IMR-90 (cell line): Measurements from ENCODE around the gene BRINP3. TPM values are rescaled to one million over a fixed set of nuclear protein-coding genes. Genes with fewer than 3 reads are reported as not detected.

ENCODE experiments used
- ATAC-seq: fragments of 200-7000 bp; cut with Tn5 transposase; 2 replicates; pipeline ENCODE4 v1.9.1; 2020; ENCODE audit warnings: low read depth, mild to moderate bottlenecking, moderate library complexity
- BruUV-seq: library from RNA; stranded (reverse); fragments of 400-500 nt; replicated peaks from 2 replicates; lab custom pipeline; 2021; lab: Mats Ljungman, UMichigan
- CTCF ChIA-PET: fragments of 300-600 bp; formaldehyde crosslinking; extraction: SDS; loops from one replicate; lab custom pipeline; 2021; ENCODE audit warnings: antibody characterized with exemption; lab: Yijun Ruan, JAX
- POLR2A ChIA-PET: fragments of 300-600 bp; sonication (Branson Sonifier 250); formaldehyde crosslinking; loops from one replicate; lab custom pipeline; 2022; ENCODE audit warnings: antibody characterized with exemption; ENCODE audit not compliant: unreplicated experiment; lab: Charles Lee
- DNase-seq: peaks from one replicate; pipeline ENCODE4 v3.0.0; 2013
- H2AFZ ChIP-seq: replicated peaks from 2 replicates; pipeline ENCODE3; 2013; ENCODE audit warnings: low read length, mild to moderate bottlenecking; ENCODE audit not compliant: poor library complexity
- H2AK5ac ChIP-seq: 2 replicates; pipeline ENCODE4 v1.6.1; 2013; ENCODE audit warnings: low read depth, low read length, inconsistent platforms
- H2AK9ac ChIP-seq: replicated peaks from 2 replicates; pipeline ENCODE3; 2013; ENCODE audit warnings: mild to moderate bottlenecking, low read depth, low read length, moderate library complexity; ENCODE audit not compliant: poor library complexity
- H2BK120ac ChIP-seq: 2 replicates; pipeline ENCODE4 v1.6.1; 2013; ENCODE audit warnings: low read depth, low read length, inconsistent platforms
- H2BK15ac ChIP-seq: 3 replicates; pipeline ENCODE4 v1.6.1; 2013; ENCODE audit warnings: low read depth, low read length, inconsistent platforms
- H2BK20ac ChIP-seq: 2 replicates; pipeline ENCODE4 v1.6.1; 2013; ENCODE audit warnings: low read depth, mild to moderate bottlenecking, inconsistent platforms, low read length, moderate library complexity
- H2BK5ac ChIP-seq: 2 replicates; pipeline ENCODE4 v1.6.1; 2013; ENCODE audit warnings: mild to moderate bottlenecking, low read depth, low read length, inconsistent platforms; ENCODE audit not compliant: poor library complexity, severe bottlenecking
- H3K14ac ChIP-seq: replicated peaks from 2 replicates; pipeline ENCODE4 v1.6.1; 2013; ENCODE audit warnings: low read depth, low read length, inconsistent platforms
- H3K18ac ChIP-seq: 2 replicates; pipeline ENCODE4 v1.6.1; 2013; ENCODE audit warnings: low read depth, low read length, control low read depth
- H3K23ac ChIP-seq: 2 replicates; pipeline ENCODE4 v1.6.1; 2013; ENCODE audit warnings: low read depth, low read length, inconsistent platforms
- H3K27ac ChIP-seq: 2 replicates; pipeline ENCODE4 v1.5.1; 2013; ENCODE audit warnings: mild to moderate bottlenecking, control low read depth, low read length; ENCODE audit not compliant: insufficient read depth
- H3K27me3 ChIP-seq: 2 replicates; pipeline ENCODE4 v1.6.1; 2013; ENCODE audit warnings: low read length; ENCODE audit not compliant: control insufficient read depth, insufficient read depth
- H3K36me3 ChIP-seq: 2 replicates; pipeline ENCODE4 v1.6.1; 2013; ENCODE audit warnings: low read length, mixed read lengths; ENCODE audit not compliant: control insufficient read depth, insufficient read depth
- H3K4ac ChIP-seq: 2 replicates; pipeline ENCODE4 v1.6.1; 2013; ENCODE audit warnings: low read depth, low read length, inconsistent platforms
- H3K4me1 ChIP-seq: 2 replicates; pipeline ENCODE4 v1.6.1; 2013; ENCODE audit warnings: low read length, mixed read lengths; ENCODE audit not compliant: control insufficient read depth, insufficient read depth
- H3K4me2 ChIP-seq: 2 replicates; pipeline ENCODE4 v1.6.1; 2013; ENCODE audit warnings: low read depth, mild to moderate bottlenecking, control low read depth, low read length, moderate library complexity
- H3K4me3 ChIP-seq: 2 replicates; pipeline ENCODE4 v1.5.1; 2013; ENCODE audit warnings: low read depth, mild to moderate bottlenecking, control low read depth, low read length, moderate library complexity; ENCODE audit not compliant: insufficient read depth
- H3K56ac ChIP-seq: 2 replicates; pipeline ENCODE4 v1.6.1; 2013; ENCODE audit warnings: low read length, inconsistent platforms; ENCODE audit not compliant: insufficient read depth; ENCODE audit errors: extremely low read depth
- H3K79me1 ChIP-seq, 2 experiments: 2 replicates each; pipeline ENCODE4 v1.6.1; 2013; ENCODE audit warnings: low read length in 2 of 2, inconsistent platforms in 1 of 2, low read depth in 1 of 2
- H3K9ac ChIP-seq: 2 replicates; pipeline ENCODE4 v1.6.1; 2013; ENCODE audit warnings: low read depth, low read length, control low read depth
- H3K9me1 ChIP-seq: 2 replicates; pipeline ENCODE4 v1.6.1; 2013; ENCODE audit warnings: low read length, inconsistent platforms; ENCODE audit not compliant: insufficient read depth
- H3K9me3 ChIP-seq: 2 replicates; pipeline ENCODE4 v1.6.1; 2013; ENCODE audit warnings: low read length; ENCODE audit not compliant: control insufficient read depth, insufficient read depth
- H4K20me1 ChIP-seq: 2 replicates; pipeline ENCODE4 v1.6.1; 2013; ENCODE audit warnings: low read length, inconsistent platforms; ENCODE audit not compliant: insufficient read depth
- H4K5ac ChIP-seq: 2 replicates; pipeline ENCODE4 v1.6.1; 2013; ENCODE audit warnings: mild to moderate bottlenecking, low read depth, low read length, control low read depth
- H4K8ac ChIP-seq, 2 experiments: 2 replicates each; pipeline ENCODE4 v1.6.1; 2013; ENCODE audit warnings: low read depth in 2 of 2, low read length in 2 of 2, control low read depth in 1 of 2, inconsistent platforms in 1 of 2
- H4K91ac ChIP-seq: 2 replicates; pipeline ENCODE4 v1.6.1; 2013; ENCODE audit warnings: low read depth, low read length, inconsistent platforms; ENCODE audit not compliant: insufficient read depth
- CHD1 ChIP-seq: IDR thresholded peaks from 2 replicates; pipeline ENCODE4 v1.6.1; 2012; ENCODE audit warnings: low read depth, low read length, improper control_type of control experiment
- MXI1 ChIP-seq: IDR thresholded peaks from 2 replicates; pipeline ENCODE4 v1.6.1; 2012; ENCODE audit warnings: low read depth, mild to moderate bottlenecking, low read length, moderate library complexity, borderline replicate concordance
- RCOR1 ChIP-seq: IDR thresholded peaks from 2 replicates; pipeline ENCODE4 v1.6.1; 2012; ENCODE audit warnings: mild to moderate bottlenecking, low read length, improper control_type of control experiment; ENCODE audit not compliant: insufficient replicate concordance
- SMC3 ChIP-seq: fragments of 150-350 bp; IDR thresholded peaks from 2 replicates; pipeline ENCODE4 v1.6.1; 2016; ENCODE audit warnings: low read depth, mild to moderate bottlenecking, antibody characterized with exemption, low read length, moderate library complexity
- WGBS, 2 experiments: methylation state at CpG; one replicate each; pipeline versions ENCODE4 v1.1.5 to v1.1.7; 2013; ENCODE audit warnings: missing lambda C conversion rate in 2 of 2; ENCODE audit not compliant: insufficient read length in 1 of 2; ENCODE audit errors: extremely low coverage in 2 of 2; 5-methylcytosine and 5-hydroxymethylcytosine counted together
- dilution Hi-C: fragments of 300-500 bp; cut with HindIII; formaldehyde crosslinking; loops from one replicate; pipeline ENCODE4 v1.14.3; 2018; ENCODE audit warnings: low sequenced_read_pairs; ENCODE audit not compliant: unreplicated experiment
- in situ Hi-C: fragments of 300-500 bp; cut with MboI; formaldehyde crosslinking; loops from 3 replicates; pipeline ENCODE4 v1.14.3; 2019; ENCODE audit warnings: low sequenced_read_pairs, inconsistent platforms, mixed read lengths
- intact Hi-C: fragments of 100-400 bp; cut with micrococcal nuclease; formaldehyde crosslinking; loops from 2 replicates; pipeline ENCODE4 v1.10.0; 2022
- polyA plus RNA-seq, 3 experiments: library from polyadenylated mRNA; depleted of rRNA; stranded (reverse); fragments of >200 nt; gene quantifications; 2 replicates each; pipeline ENCODE4 v1.2.3, GENCODE V29; 2012; ENCODE audit warnings: low replicate concordance in 1 of 3
- total RNA-seq: library from RNA; depleted of rRNA; stranded (reverse); fragments of >200 nt; gene quantifications from 2 replicates; pipeline ENCODE4 v1.2.3, GENCODE V29; 2012
- TF ChIP-seq, protein P1 (sequence below): fragments of 150-350 bp; IDR thresholded peaks from 2 replicates; pipeline ENCODE4 v1.6.1; 2017; ENCODE audit warnings: mild to moderate bottlenecking, antibody characterized with exemption, low read length, low read depth

BRINP3 gene
- total and polyA plus RNA-seq, 2 of the 4 experiments (the other 2 are of a cell fraction), result 0.15 to 0.36 TPM

DNA sequence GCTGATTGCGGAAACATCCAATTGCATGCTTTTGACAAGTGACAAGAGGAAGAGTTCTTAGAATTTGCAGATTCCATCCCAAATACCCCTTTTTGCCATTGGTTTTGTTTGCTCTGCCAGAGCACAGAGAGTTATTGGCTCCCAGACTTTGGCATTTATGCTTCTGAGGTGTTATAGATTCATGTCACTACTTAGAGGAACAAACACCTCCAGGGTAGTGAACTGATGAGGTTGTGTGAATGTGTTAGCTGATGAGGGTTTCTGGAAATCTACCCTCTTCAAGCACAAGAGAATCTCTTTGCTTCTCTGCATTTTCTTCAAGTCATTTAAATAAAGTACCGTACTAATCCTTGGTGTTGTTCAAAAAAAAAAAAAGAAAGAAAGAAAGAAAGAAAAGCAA, 33.9 kb upstream of the BRINP3 start:
- intact Hi-C loops, result loop anchor here (5.0 kb wide), 1 partner anchor 49 kb away; no protein-coding TSS in a partner anchor
- Histone ChIP-seq H2BK20ac (no peak overlapping the region), H2BK15ac (no peak overlapping the region), H4K8ac (no peak overlapping the region), H3K9me1 (no peaks in the 10 kb centered on the region), H3K23ac (no peak overlapping the region), H2AK9ac (no peak overlapping the region), H4K5ac (no peak overlapping the region), H3K27ac (no peak overlapping the region), H3K14ac (no peak overlapping the region), H2BK5ac (no peak overlapping the region), H3K4me3 (no peak overlapping the region), H4K91ac (no peak overlapping the region), H3K9me3 (no peaks in the 10 kb centered on the region), H3K56ac (no peak overlapping the region), H3K27me3 (no peaks in the 10 kb centered on the region), H3K4me2 (no peak overlapping the region), H2AFZ (no peak overlapping the region), H2BK120ac (no peak overlapping the region), H3K79me1 (no peaks in the 10 kb centered on the region), H3K36me3 (no peaks in the 10 kb centered on the region), H2AK5ac (no peak overlapping the region), H3K4ac (no peak overlapping the region), H3K4me1 (no peaks in the 10 kb centered on the region), H3K9ac (no peak overlapping the region), H4K20me1 (no peaks in the 10 kb centered on the region), H3K18ac (no peak overlapping the region)
- ChIA-PET POLR2A (no interaction called here), CTCF (no interaction called here)
- no CpG with 5 or more reads among the region's 2 CpGs for WGBS, 2 experiments
- TF ChIP-seq SMC3 (no peak), CHD1 (no peak), MXI1 (no peak), RCOR1 (no peak)
- TF ChIP-seq, protein P1, sequence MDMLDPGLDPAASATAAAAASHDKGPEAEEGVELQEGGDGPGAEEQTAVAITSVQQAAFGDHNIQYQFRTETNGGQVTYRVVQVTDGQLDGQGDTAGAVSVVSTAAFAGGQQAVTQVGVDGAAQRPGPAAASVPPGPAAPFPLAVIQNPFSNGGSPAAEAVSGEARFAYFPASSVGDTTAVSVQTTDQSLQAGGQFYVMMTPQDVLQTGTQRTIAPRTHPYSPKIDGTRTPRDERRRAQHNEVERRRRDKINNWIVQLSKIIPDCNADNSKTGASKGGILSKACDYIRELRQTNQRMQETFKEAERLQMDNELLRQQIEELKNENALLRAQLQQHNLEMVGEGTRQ, result no peak
- dilution Hi-C loops, result no loop called here
- in situ Hi-C loops, result no loop called here
- DNase-seq (no peak), ATAC-seq (no peak)
- BruUV-seq, result no TSS peak
